ENCODE data around the gene TRPM4.
A peak's percentile ranks its signal among the peaks of the same experiment; 100 is the strongest.
"Not testable (repeated sequence)": the region's sequence is repeated elsewhere in the genome, so short reads cannot be mapped to it uniquely, and the experiment has no call there.

The TRPM4 gene

GRCh38 chr19:49196527-49197240 is 39.1 kb downstream of the TRPM4 start:
- DNase-seq: no peak

DNA sequence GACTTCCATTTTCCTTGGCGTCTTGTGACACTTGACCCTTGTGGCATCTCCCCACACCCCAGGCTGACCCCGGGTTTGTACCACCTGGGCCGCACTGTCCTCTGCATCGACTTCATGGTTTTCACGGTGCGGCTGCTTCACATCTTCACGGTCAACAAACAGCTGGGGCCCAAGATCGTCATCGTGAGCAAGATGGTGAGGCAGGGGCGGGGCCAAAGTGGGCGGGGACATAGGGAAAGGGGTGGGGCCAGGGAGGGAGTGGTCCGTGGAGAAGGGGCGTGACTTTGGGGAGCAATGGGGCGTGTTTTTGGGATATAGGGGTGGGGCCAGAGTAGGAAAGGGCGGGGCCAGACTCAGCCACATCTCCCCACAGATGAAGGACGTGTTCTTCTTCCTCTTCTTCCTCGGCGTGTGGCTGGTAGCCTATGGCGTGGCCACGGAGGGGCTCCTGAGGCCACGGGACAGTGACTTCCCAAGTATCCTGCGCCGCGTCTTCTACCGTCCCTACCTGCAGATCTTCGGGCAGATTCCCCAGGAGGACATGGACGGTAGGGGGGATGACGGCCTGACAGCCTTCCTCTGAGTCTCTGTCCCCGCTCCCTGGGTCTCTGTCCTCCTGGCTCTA is 42.8 kb downstream of the TRPM4 start:
- no peak for DNase-seq

DNA sequence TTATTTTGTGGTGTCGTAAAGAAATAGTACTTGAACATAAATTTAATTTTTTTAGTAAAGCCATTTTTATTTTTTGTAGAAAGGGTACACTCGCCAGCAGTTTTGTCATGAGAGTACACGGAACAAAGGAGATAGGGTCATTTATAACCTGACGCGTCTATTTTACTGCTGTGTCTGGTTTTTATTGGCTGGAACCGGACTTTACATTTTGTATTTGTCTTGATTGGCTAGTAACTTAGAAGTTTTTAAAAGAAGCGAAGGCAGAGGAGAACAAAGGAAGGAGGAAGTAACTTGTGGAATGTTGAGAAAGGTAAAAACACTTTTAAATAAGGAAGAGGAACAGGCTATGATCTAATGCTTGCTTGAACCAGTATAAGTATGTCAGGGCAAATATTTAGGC is 43.5 kb downstream of the TRPM4 start:
- DNase-seq: no peak

- no peak for DNase-seq
Measured at GRCh38 chr19:49205114-49205513, 47.5 kb downstream of the TRPM4 start.

DNA sequence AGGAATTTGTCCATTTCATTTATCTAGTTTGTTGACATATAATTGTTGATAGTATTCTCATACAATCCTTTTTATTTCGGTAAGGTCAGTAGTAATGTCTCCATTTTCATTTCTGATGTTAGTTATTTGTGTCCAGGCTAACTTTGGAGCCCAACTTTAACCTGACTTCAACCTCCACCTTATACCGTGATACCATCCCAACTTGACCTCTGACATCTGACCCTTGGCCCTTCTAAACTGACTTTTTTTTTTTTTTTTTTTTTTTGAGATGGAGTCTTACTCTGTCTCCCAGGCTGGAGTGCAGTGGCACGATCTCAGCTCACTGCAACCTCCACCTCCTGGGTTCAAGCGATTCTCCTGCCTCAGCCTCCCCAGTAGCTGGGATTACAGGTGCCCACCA is 51.9 kb downstream of the TRPM4 start:
- DNase-seq: not testable (repeated sequence)

DNA sequence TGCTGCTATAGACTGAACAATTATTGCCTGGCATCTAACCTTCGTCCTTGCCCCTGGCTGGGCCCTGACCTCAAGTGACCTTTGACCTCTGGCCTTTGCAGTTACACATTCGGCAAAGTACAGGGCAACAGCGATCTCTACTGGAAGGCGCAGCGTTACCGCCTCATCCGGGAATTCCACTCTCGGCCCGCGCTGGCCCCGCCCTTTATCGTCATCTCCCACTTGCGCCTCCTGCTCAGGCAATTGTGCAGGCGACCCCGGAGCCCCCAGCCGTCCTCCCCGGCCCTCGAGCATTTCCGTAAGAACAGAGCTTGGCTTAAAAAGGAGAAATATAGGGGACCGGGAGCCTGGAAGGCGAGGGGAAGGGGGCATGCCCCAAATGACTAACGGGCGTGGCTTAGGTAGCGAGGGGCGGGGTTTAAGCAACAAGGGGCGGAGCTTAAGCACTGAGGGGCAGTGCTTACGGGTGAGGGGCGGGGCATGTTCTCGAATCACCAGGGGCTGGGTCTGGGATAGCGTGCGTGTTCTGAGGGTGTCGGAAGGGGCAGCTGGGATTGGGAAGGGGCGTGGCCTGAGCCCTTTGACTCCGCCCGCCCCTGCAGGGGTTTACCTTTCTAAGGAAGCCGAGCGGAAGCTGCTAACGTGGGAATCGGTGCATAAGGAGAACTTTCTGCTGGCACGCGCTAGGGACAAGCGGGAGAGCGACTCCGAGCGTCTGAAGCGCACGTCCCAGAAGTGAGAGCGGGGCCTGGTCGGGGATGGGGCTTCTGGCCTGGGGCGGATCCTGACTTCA is 52.7 kb downstream of the TRPM4 start:
- peak; percentile 44 for DNase-seq

GRCh38 chr19:49210901-49211451 is 53.4 kb downstream of the TRPM4 start:
- no peak for DNase-seq

GRCh38 chr19:49212016-49212701 is 54.6 kb downstream of the TRPM4 start:
- DNase-seq: no peak

- DNase-seq: peak; percentile 5
Measured at GRCh38 chr19:49213791-49214190, 56.2 kb downstream of the TRPM4 start.

DNA sequence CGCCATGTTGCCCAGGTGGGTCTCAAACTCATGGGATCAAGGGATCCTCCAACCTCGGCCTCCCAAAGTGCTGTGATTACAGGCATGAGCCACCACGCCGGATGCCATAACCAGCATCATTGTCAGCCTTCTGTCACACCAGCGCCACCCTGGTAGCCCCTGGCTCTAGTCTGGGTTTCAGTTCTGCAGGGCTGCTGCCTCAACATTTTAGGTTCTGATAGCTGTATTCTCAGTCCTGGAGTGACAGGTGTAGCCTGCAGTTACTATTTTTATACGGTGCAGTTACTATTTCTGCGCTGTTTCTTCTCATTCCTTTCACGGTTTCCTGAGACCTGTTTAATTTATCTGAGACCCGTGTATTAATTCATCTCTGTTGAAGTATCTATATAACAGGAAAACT is 57.1 kb downstream of the TRPM4 start:
- no peak for DNase-seq

DNA sequence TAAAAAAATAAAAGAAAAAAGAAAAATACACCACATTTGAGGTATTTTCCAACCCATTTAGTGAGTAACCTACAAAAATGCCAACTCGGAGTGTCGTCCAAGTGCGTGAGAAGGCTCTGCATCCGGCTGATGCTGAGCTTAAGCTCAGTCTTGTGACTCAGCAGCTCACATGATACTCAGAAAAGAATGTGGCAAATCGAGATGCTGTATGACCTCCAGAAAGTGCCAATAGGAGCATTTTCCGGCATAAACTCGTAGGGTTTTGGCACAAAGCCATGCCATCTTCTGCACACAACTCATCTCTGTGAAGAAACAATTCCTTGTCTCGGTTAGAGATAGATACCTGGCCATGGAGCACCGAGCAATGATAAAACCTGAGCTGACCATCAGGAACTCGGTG is 58.5 kb downstream of the TRPM4 start:
- DNase-seq: no peak

DNA sequence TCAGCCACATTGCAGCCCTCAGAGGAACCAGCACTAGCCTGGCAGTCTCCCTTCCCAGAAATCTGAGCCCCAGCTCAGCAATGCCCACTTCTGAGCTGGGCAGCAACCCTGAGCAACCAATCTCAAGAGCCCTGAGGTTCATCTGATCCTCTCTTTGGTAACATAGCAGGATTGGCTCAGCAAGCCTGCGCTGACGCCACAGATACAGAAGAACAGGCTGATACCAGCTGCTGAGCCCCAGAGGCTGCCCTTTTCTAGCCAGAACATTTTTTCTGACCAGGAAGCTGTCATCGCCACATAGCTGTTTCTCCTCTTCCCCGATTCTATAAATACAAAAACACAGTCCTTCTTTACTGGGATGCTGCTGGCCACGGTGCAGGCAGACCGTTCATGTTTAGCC is 59.8 kb downstream of the TRPM4 start:
- peak; percentile 2 for DNase-seq

DNA sequence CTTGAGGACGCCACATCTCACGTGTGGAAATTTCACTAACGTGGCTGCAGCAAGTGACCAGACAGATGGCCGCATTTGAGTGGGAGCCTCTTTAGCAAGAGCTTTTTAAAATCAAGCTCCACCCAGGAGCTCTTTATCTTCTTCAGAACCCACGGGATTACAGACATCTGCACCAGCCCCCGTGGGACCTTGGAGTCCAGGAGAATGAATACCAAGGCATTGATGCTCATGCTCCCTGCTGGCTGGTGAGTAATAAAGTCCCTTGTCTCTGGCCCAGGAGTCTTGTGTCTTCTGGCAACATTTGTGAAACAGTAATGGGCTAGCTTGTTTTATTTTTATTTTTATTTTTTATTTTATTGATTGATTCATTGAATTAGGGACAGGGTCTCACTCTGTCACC is 64.4 kb downstream of the TRPM4 start:
- no peak for DNase-seq

GRCh38 chr19:49222528-49222927 is 64.9 kb downstream of the TRPM4 start:
- no peak for DNase-seq

DNA sequence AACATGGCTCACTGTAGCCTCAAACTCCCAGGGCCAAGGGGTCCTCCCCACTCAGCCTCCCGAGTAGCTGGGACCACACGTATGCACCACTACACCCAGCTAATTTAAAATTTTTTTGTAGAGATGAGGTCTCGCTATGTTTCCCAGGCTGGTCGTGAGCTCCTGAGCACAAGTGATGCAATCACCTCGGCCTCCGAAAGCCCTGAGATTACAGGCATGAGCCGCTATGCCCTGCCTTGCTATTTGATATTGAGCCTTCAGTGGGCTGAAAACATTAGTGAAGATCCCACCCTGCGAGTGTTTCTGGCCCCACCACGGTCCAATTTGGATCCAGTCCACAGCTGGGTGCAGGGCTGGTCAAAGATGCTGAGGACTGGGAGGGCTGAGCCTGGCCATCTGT is 65.9 kb downstream of the TRPM4 start:
- no peak for DNase-seq

GRCh38 chr19:49224441-49224840 is 66.8 kb downstream of the TRPM4 start:
- not testable (repeated sequence) for DNase-seq

- peak; percentile 32 for DNase-seq
Measured at GRCh38 chr19:49224879-49225278, 67.3 kb downstream of the TRPM4 start.

GRCh38 chr19:49229416-49229815 is 71.8 kb downstream of the TRPM4 start:
- DNase-seq: no peak

- no peak for DNase-seq
Measured at GRCh38 chr19:49231389-49231788, 73.8 kb downstream of the TRPM4 start.

DNA sequence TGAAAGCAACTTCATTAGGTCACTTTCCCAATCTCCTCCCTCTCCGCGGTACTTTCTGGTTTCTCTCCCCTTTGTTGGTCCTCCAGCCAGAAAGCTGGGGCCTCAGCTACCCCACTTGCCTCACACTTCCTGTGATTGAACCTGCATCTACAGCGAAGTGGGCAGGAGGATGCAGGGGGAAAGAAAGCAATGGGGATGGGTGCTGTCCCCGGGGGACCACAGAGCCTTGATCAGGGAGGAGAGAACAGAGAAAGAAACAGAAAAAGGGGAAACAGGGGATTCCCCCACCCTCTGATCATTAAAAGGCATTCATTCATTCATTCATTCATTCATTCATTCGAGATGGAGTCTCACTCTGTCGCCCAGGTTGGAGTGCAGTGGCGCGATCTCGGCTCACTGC is 74.2 kb downstream of the TRPM4 start:
- DNase-seq: no peak

DNA sequence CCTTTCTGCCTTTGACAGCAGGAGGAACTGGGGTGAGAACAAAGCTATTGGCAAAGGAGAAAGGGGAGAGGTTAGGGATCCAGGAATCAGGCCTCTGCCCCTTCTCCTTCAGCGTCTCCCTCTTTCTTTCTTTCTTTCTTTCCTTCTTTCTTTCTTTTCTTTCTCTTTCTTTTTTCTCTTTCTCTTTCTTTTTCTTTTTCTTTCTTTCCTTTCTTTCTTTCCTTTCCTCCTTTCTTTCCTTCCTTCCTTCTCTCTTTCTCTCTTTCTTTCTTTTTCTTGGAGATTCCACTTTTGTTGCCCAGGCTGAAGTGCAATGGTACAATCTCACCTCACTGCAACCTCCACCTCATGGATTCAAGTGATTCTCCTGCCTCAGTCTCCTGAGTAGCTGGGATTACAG is 75.6 kb downstream of the TRPM4 start:
- DNase-seq: no peak

- DNase-seq: no peak
Measured at GRCh38 chr19:49241769-49242168, 84.2 kb downstream of the TRPM4 start.

GRCh38 chr19:49243129-49243528 is 85.5 kb downstream of the TRPM4 start:
- no peak for DNase-seq

All from activated T-cell treated with anti-CD3 and anti-CD28 coated beads, Interleukin-2, amount 50 U/mL, for 1 hour (primary cell).